ENCODE data around the gene ARGLU1.
A peak's percentile ranks its signal among the peaks of the same experiment; 100 is the strongest.
"Not testable (repeated sequence)": the region's sequence is repeated elsewhere in the genome, so short reads cannot be mapped to it uniquely, and the experiment has no call there.

ARGLU1 gene, protein sequence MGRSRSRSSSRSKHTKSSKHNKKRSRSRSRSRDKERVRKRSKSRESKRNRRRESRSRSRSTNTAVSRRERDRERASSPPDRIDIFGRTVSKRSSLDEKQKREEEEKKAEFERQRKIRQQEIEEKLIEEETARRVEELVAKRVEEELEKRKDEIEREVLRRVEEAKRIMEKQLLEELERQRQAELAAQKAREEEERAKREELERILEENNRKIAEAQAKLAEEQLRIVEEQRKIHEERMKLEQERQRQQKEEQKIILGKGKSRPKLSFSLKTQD
- total RNA-seq = 327 to 531 (median 383) reads per million in 4 donors

- DNase-seq = peak; percentile 80 to 94 (median 92)
Measured at GRCh38 chr13:106567474-106568298, at the start of gene ARGLU1. Gene ARGLU1, minus strand, starts transcription at chr13:106568137. Its CDS starts 218 bp downstream, at chr13:106567919.

GRCh38 chr13:106617561-106617960 is 49.6 kb upstream of the ARGLU1 start:
- no peak for DNase-seq

DNA sequence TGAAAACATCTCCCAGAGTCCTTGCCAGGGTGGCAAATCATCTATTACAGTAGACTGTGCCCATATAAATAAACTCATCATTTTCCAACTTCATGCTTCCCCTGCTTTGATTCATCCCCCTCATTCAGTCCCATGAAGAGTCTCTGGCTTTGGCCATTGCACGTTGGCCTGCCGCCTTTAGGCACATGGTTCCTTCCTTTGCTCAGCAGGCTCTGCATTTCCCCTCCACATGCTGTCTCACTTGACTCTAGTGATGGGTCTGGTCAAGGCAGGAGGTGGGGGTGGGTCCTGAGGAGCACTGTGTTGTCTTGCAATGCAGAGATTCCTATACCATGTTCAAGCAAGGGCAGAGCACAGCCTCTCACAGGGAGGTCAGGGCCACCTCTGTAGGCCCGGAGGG is 48.8 kb upstream of the ARGLU1 start:
- DNase-seq = no peak

- DNase-seq = no peak
Measured at GRCh38 chr13:106614874-106615273, 46.9 kb upstream of the ARGLU1 start.

GRCh38 chr13:106612688-106613087 is 44.8 kb upstream of the ARGLU1 start:
- no peak for DNase-seq

- no peak for DNase-seq
Measured at GRCh38 chr13:106610486-106610885, 42.5 kb upstream of the ARGLU1 start.

GRCh38 chr13:106609116-106609515 is 41.2 kb upstream of the ARGLU1 start:
- DNase-seq = no peak

DNA sequence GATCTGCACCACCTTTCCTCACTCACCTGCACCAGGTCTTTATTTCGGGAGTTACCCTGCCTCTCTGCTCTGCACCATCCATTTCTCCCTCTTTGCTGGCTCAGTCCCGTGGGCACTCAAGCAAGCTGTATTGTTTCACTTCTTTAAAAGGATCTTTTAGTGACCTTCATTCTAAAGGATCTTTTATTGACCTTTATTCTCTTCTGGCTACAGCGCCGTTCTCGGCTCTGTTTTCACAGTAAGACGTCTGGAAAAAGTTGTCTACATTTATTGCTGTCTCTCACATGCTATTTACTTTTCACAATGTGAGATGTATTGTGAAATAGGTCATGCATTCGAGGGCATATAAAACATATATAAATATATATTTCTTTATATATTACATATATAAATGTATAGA is 35.6 kb upstream of the ARGLU1 start:
- DNase-seq = no peak

- no peak for DNase-seq
Measured at GRCh38 chr13:106602178-106602577, 34.2 kb upstream of the ARGLU1 start.

GRCh38 chr13:106601489-106601888 is 33.6 kb upstream of the ARGLU1 start:
- DNase-seq = no peak

GRCh38 chr13:106600798-106601135 is 32.8 kb upstream of the ARGLU1 start:
- not testable (repeated sequence) for DNase-seq

GRCh38 chr13:106599875-106600797 is 32.2 kb upstream of the ARGLU1 start:
- no peak for DNase-seq

DNA sequence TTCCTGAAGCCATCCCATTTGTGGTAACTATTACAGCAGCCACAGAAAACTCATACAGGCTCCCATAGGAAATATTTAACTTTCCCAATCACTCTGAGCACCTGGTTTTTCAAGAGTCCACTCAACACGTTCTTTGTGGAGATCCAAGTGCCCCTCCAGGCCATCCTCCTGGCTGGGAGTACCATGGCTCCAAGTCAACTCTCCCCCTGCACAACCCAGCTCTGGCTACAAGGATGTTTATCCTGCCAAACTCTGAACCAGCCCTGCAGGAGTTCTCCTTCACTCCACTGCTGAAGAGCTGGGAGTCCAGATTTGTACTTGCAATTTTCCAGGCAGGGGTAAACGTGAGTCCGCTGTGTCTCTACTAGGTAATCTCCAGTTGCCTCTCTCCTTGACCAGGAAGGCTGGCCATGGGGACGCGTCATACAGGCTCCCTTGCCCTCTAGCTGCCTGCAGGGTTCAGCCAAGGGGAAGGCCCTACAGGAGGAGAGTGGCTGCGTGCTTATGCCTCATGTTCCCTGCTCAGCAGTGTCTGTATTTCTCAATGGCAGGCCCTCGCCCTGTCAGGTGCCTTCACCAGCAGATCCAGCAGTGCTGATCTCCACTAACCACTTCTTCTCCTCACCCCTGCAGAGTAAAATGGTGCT is 29.9 kb upstream of the ARGLU1 start:
- DNase-seq = no peak

DNA sequence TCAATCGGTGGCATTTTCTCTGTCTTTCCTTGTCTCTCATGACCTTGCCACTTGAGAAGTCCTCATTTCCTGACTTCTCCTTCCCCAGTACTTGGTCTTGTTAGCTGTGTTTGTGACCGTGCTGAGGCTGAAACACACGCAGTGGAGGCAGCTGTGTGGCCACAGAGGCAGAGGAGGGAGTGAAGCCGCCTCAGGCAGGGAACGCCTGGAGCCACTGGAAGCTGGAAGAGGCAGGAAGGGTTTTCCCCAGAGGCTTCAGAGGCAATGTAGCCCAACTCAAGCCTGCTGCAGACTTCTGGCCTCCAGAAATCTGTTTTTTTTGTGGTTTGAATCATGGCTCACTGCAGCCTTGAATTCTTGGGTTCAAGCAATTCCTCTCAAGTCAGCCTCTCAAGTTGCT is 29.2 kb upstream of the ARGLU1 start:
- DNase-seq = no peak

DNA sequence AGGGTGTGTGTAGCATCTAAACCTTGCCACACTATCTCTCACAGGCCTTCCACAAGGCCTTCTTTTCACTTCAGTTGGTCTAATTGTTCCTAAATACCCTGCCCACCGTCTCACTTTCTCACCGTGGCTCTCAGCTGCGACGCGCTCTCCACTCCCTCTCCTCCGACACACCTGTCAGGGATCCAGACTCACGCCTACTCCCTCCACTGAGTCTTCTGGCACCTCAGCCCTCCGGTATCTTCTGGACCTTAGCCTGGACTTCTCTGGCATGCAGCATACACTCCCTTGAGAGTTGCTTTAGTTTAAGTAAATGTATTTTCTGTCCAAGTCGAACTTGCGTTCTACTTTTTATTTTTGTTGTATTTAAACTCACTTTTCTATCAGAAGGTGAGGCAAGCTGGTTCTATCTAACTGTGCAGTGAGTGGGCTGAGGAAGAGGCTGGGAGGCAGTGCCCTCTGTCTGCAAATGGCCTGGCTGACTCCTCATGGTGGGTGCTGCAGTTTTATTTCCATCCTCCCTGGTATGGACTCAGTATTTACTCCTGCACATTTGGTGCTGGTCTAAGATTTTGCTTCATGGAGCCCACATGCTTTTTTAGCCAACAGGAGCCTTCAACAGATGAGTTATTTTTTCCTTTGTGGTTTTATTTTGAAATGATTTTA is 28.5 kb upstream of the ARGLU1 start:
- DNase-seq = no peak

GRCh38 chr13:106595625-106596024 is 27.7 kb upstream of the ARGLU1 start:
- no peak for DNase-seq

GRCh38 chr13:106594980-106595379 is 27.0 kb upstream of the ARGLU1 start:
- no peak for DNase-seq

- DNase-seq = no peak
Measured at GRCh38 chr13:106593132-106593531, 25.2 kb upstream of the ARGLU1 start.

DNA sequence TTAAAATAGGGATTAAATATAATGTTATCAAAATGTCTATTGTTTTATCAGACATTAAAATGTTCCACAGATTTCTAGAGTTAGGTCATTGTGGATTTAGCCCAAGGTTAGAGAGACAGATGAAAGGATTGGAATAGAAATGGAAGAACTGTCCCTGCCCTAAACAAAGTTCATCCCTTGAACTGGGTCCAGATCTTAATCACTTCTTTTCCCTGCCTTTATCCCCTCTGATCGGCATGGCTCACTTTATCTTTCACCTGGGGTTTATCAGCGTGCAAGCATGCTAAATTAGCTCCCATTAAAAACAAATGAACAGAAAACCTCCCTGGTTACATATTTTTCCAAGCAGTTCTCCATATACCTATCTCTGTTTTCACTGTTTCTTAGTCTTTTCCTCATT is 23.4 kb upstream of the ARGLU1 start:
- DNase-seq = no peak

DNA sequence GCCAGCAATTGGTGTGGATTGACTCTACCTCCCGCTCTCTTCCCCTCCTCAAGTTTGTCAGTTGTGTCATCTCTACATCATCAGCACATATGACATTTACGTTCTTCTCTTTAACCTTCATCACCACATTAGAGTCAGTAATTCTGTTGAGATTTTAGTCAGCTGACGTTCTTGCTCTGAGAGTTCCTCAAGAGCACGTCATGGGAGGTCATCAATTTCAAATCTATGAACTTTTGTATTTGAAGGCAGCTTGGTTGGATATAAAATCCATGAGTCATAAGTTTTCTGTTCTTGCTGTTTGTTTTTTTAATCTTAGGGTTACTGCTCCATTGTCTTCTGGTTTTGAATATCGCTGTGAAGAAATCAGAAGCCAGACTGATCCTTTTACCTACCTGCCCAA is 21.8 kb upstream of the ARGLU1 start:
- no peak for DNase-seq

- no peak for DNase-seq
Measured at GRCh38 chr13:106588367-106588766, 20.4 kb upstream of the ARGLU1 start.

DNA sequence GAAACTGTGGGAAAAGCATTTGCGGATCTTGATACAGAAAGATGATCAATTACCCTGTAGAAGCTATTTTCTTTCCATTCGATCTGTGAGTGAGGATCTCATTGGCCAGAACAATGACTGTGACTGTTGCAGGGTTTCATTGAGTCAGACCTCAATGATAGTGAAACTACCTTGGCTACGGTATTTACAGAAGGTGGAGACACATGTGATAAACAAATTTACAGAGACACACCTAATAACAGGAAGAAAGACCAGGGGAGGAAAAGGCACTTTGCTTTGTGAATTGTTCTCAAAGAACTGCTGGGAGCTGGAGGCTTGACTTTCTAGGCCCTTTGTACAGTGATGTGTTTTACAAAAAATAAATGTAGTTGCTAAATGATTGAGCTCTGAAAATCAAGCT is 19.9 kb upstream of the ARGLU1 start:
- no peak for DNase-seq
